GM12892 (cell line): Measurements from ENCODE around the gene RAG2.

Experiments
- POLR2A ChIP-seq: IDR thresholded peaks from 2 replicates; pipeline ENCODE4 v1.6.1; 2011; ENCODE audit warnings: low read depth, low read length, control low read depth
- POLR2AphosphoS5 ChIP-seq: IDR thresholded peaks from 2 replicates; pipeline ENCODE4 v1.6.1; 2011; ENCODE audit warnings: low read depth, low read length, control low read depth
- TAF1 ChIP-seq: IDR thresholded peaks from 2 replicates; pipeline ENCODE4 v1.6.1; 2011; ENCODE audit warnings: low read depth, mild to moderate bottlenecking, control low read depth, low read length, borderline replicate concordance

- TF ChIP-seq POLR2AphosphoS5 = no peak
- TF ChIP-seq POLR2A = no peak
- no peak for TF ChIP-seq TAF1
Measured at GRCh38 chr11:36557991-36558390, 40.0 kb downstream of the RAG2 start.
